WTC11 (cell line): ENCODE measurements around the gene TMEM236.

Source experiments
- MXD4 ChIP-seq: fragments of 250-450 bp; sonication (Bioruptor Pico); IDR thresholded peaks from 2 replicates; pipeline ENCODE4 v1.8.0; 2021; ENCODE audit warnings: mild to moderate bottlenecking, moderate library complexity, borderline replicate concordance
- TF ChIP-seq, protein P1 (sequence below): fragments of 250-450 bp; sonication (Bioruptor Pico); IDR thresholded peaks from 2 replicates; pipeline ENCODE4 v1.9.0; 2021; ENCODE audit warnings: moderate library complexity, mild to moderate bottlenecking, inconsistent platforms, borderline replicate concordance

GRCh38 chr10:17747883-17748550 lies 4.0 kb upstream of the TMEM236 start:
- TF ChIP-seq MXD4 = no peak
- TF ChIP-seq, protein P1, sequence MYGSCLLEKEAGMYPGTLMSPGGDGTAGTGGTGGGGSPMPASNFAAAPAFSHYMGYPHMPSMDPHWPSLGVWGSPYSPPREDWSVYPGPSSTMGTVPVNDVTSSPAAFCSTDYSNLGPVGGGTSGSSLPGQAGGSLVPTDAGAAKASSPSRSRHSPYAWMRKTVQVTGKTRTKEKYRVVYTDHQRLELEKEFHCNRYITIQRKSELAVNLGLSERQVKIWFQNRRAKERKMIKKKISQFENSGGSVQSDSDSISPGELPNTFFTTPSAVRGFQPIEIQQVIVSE (CRISPR knock-in tag) = no peak
